GM23248 (cell line): ENCODE results near the gene WIPF2. TPM values are rescaled to one million over a fixed set of nuclear protein-coding genes. Genes with fewer than 3 reads are reported as not detected.

Source experiments
- DNase-seq: peaks from one replicate; pipeline ENCODE4 v3.0.0-alpha.2; 2015
- H2AFZ ChIP-seq: fragments of 200-600 bp; sonication (generic); 2 replicates; pipeline ENCODE4 v1.6.1; 2016; ENCODE audit warnings: antibody characterized with exemption
- H3F3A ChIP-seq: fragments of 200-600 bp; sonication (generic); 2 replicates; pipeline ENCODE4 v1.6.1; 2016; ENCODE audit warnings: mild to moderate bottlenecking, antibody characterized with exemption, mixed run types; ENCODE audit not compliant: insufficient read depth
- H3K27ac ChIP-seq: fragments of 200-600 bp; sonication (generic); 2 replicates; pipeline ENCODE4 v1.5.1; 2016; ENCODE audit warnings: mild to moderate bottlenecking
- H3K27me3 ChIP-seq: fragments of 200-600 bp; sonication (generic); replicated peaks from 2 replicates; pipeline ENCODE4 v1.6.1; 2016; ENCODE audit warnings: mild to moderate bottlenecking; ENCODE audit not compliant: insufficient read depth
- H3K36me3 ChIP-seq: fragments of 200-600 bp; sonication (generic); 2 replicates; pipeline ENCODE4 v1.6.1; 2016; ENCODE audit warnings: low read depth, mild to moderate bottlenecking
- H3K4me1 ChIP-seq: fragments of 200-600 bp; sonication (generic); 2 replicates; pipeline ENCODE4 v1.6.1; 2016; ENCODE audit warnings: mild to moderate bottlenecking; ENCODE audit not compliant: insufficient read depth
- H3K4me2 ChIP-seq: fragments of 200-600 bp; sonication (generic); one replicate; pipeline ENCODE4 v1.6.1; 2016; ENCODE audit warnings: mild to moderate bottlenecking; ENCODE audit not compliant: unreplicated experiment
- H3K4me3 ChIP-seq: fragments of 200-600 bp; sonication (generic); 2 replicates; pipeline ENCODE4 v1.5.1; 2016; ENCODE audit warnings: mild to moderate bottlenecking
- H3K79me2 ChIP-seq: fragments of 200-600 bp; sonication (generic); 2 replicates; pipeline ENCODE4 v1.6.1; 2016; ENCODE audit warnings: mild to moderate bottlenecking; ENCODE audit not compliant: insufficient read depth
- H3K9ac ChIP-seq: fragments of 200-600 bp; sonication (generic); 2 replicates; pipeline ENCODE4 v1.6.1; 2016; ENCODE audit warnings: mild to moderate bottlenecking
- H3K9me2 ChIP-seq: fragments of 200-600 bp; sonication (generic); 2 replicates; pipeline ENCODE4 v1.6.1; 2016; ENCODE audit warnings: mixed run types, mild to moderate bottlenecking, moderate library complexity; ENCODE audit not compliant: insufficient read depth
- H3K9me3 ChIP-seq: fragments of 200-600 bp; sonication (generic); one replicate; pipeline ENCODE4 v1.6.1; 2017; ENCODE audit warnings: low read depth
- H4K20me1 ChIP-seq: fragments of 200-600 bp; sonication (generic); 2 replicates; pipeline ENCODE4 v1.6.0; 2016; ENCODE audit not compliant: insufficient read depth
- EZH2 ChIP-seq: fragments of 200-600 bp; sonication (generic); IDR thresholded peaks from 2 replicates; pipeline ENCODE4 v1.6.1; 2018; ENCODE audit warnings: antibody characterized with exemption, mild to moderate bottlenecking; ENCODE audit not compliant: insufficient read depth, poor library complexity, severe bottlenecking
- EZH2phosphoT487 ChIP-seq: fragments of 200-600 bp; sonication (generic); IDR thresholded peaks from 2 replicates; pipeline ENCODE4 v1.6.1; 2018; ENCODE audit warnings: antibody characterized with exemption, moderate library complexity, mild to moderate bottlenecking, low read depth; ENCODE audit not compliant: insufficient read depth
- WGBS, 2 experiments: methylation state at CpG; one replicate each; pipeline ENCODE4 v1.1.6; 2015 to 2017; ENCODE audit warnings: low lambda C conversion rate in 2 of 2, low coverage in 1 of 2; ENCODE audit errors: missing lambda C conversion rate in 2 of 2; 5-methylcytosine and 5-hydroxymethylcytosine counted together
- in situ Hi-C: fragments of 300-500 bp; cut with MboI; formaldehyde crosslinking; loops from 2 replicates; pipeline ENCODE4 v1.15.0; 2020
- polyA plus RNA-seq: library from polyadenylated mRNA; unstranded; fragments of >200 nt; fragmentation: Nextera tagmentation; extraction: Ambion mirVana; gene quantifications from 2 replicates; pipeline ENCODE4 v1.2.1, GENCODE V29; 2016
- total RNA-seq: library from RNA; depleted of rRNA; stranded (reverse); fragments of >200 nt; shearing (Covaris generic); gene quantifications from 2 replicates; pipeline ENCODE4 v1.2.3, GENCODE V29; 2014

The WIPF2 gene
- total and polyA plus RNA-seq, 2 experiments from 2014 or later = 5.9 to 20.5 TPM

DNA sequence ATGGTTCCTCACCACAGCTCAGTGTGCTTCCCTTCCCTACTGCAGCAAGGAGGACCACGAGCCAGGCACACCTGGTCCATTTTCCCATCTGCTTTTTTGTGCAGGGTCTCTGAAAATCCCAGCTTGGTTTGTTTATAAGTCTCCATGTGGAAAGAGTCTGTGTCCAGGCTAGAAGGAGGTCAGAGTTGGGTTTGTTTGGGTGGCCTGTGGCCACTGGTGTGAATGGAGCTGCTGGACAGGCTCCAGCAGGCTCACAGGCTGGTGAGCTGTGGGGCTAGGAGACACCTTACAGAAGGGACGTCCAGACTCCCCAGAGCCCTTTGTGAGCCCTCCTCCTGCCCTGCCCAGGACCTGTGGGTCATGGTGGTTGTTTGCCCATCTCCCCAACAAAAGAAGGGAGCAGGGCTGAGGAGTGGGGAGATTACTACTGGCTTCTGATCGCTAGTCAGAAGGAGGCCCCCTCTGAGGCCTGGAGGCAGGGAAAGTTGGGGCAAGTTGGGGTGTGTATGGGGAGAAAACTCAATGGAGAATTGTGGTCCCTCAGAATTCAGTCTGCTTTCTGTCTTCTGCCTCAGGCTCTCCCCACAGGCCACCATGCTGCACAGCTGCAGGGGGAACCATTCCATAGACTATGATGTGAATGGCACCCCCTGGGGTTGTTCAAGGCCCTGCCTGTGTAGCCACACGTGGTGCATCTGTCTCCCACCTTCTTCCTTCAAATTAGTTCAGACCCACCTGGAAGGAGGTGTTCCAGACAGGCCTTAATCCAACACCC is 94.0 kb downstream of the WIPF2 start:
- 58 to 67% methylated on average over 4 of the region's 4 CpGs for WGBS, 2 experiments
- no peaks in the 10 kb centered on the region for H3K9me2 ChIP-seq
- no peaks in the 10 kb centered on the region for H3K27me3 ChIP-seq
- H2AFZ ChIP-seq = no peak overlapping the region
- no peaks in the 10 kb centered on the region for H3K36me3 ChIP-seq
- no peak for DNase-seq
- no peaks in the 10 kb centered on the region for H4K20me1 ChIP-seq
- no peak overlapping the region for H3K27ac ChIP-seq
- no peaks in the 10 kb centered on the region for H3K9me3 ChIP-seq
- peaks cover under 1% of the 10 kb centered on the region; the same call in 1 of the 2 replicates for H3K79me2 ChIP-seq
- in situ Hi-C loops = no loop called here
- H3F3A ChIP-seq = peaks cover 17% of the 10 kb centered on the region
- peaks cover 68% of the 10 kb centered on the region for H3K4me1 ChIP-seq
- H3K9ac ChIP-seq = no peak overlapping the region
- TF ChIP-seq EZH2phosphoT487 = no peak
- TF ChIP-seq EZH2 = no peak
- H3K4me2 ChIP-seq = no peak overlapping the region
- H3K4me3 ChIP-seq = no peak overlapping the region

DNA sequence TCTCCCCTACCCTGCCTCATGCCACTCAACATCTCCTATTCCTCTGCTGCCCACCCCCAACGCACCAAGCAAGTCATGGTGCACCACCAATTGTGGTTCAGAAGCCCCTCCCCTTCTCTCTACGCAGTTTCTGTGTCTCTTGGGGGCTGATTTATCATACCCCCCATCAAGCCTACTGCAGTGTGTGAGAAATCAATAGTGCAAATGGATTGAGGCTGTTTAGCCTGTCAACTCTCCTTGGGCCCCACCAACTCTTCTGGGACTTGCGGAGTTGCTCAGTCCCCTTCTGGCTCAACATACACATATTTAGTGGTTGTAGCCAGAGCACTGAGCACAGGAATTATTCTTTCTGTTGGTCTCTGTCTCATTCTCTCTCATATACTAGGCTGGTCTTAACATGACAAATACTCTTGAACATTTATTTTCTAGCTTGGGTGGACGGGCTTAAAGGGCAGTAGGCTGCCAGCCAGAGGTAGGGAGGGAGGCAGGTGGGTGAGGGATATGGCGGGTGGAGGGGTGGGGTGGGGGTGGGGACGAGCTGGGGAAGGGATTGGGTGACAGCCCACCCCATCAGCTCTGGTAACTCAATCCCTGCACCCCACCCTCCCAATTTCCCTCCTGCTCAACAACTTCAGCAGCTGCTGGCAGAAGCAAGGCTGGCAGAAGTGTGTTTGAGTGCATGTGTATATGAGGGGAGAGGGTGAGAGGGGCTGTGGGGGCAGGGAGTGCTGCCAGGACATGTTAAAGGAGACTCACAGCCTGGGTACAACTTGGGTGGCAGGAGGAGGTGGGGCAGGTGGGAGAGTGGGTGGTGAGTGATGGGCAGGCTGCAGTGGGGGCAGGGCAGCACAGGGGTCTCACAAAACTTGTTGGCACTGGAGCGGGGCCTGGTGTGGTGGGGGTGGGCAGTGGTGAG is 94.8 kb downstream of the WIPF2 start:
- in situ Hi-C loops = no loop called here
- Histone ChIP-seq H4K20me1 (no peaks in the 10 kb centered on the region), H3K79me2 (peaks cover 9% of the 10 kb centered on the region), H3K4me2 (peak overlapping the region; percentile 64), H3K27ac (peak overlapping the region; percentile 31), H3K9ac (no peak overlapping the region), H3F3A (peaks cover 12% of the 10 kb centered on the region), H2AFZ (no peak overlapping the region), H3K36me3 (no peaks in the 10 kb centered on the region), H3K4me1 (peaks cover 60% of the 10 kb centered on the region), H3K27me3 (no peaks in the 10 kb centered on the region), H3K4me3 (no peak overlapping the region), H3K9me2 (no peaks in the 10 kb centered on the region), H3K9me3 (no peaks in the 10 kb centered on the region)
- 66 to 82% methylated on average over 4 to 7 of the region's 7 CpGs for WGBS, 2 experiments
- DNase-seq = peak; percentile 39
- TF ChIP-seq EZH2 (no peak), EZH2phosphoT487 (no peak)

DNA sequence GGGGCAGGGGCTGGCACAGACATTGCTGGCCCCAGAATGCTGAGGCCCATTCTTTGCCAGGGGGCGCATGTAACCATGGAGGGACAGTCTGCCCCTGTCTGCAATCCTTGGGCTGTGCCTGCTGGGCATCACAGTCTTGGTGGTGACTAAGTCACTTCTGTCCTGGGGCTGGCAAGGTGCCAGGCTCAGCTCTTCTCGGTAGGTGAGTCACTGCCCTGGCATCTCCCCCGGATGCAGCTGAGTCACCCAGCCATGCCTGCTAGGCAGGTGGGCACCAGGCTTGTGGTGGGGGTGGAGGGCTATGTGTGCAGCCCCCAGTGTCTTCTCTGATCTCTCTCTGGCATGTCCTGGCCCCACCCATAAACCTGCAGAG is 95.5 kb downstream of the WIPF2 start:
- no peaks in the 10 kb centered on the region for H3K9me2 ChIP-seq
- no peak overlapping the region for H2AFZ ChIP-seq
- peaks cover 54% of the 10 kb centered on the region for H3K4me1 ChIP-seq
- peak; percentile 98 for DNase-seq
- H3K4me2 ChIP-seq = peak overlapping the region; percentile 64
- 0% methylated on average over 2 to 3 of the region's 3 CpGs for WGBS, 2 experiments
- H3K4me3 ChIP-seq = no peak overlapping the region
- H3K9ac ChIP-seq = no peak overlapping the region
- no peaks in the 10 kb centered on the region for H3K36me3 ChIP-seq
- peak overlapping the region; percentile 31 for H3K27ac ChIP-seq
- H3F3A ChIP-seq = peaks cover 12% of the 10 kb centered on the region
- H3K9me3 ChIP-seq = no peaks in the 10 kb centered on the region
- H3K27me3 ChIP-seq = no peaks in the 10 kb centered on the region
- H3K79me2 ChIP-seq = peaks cover 15% of the 10 kb centered on the region
- TF ChIP-seq EZH2phosphoT487 (no peak), EZH2 (no peak)
- in situ Hi-C loops = no loop called here
- H4K20me1 ChIP-seq = no peaks in the 10 kb centered on the region

GRCh38 chr17:40315206-40315605 is 96.1 kb downstream of the WIPF2 start:
- peaks cover 22% of the 10 kb centered on the region for H3K79me2 ChIP-seq
- no peak overlapping the region for H2AFZ ChIP-seq
- peaks cover 12% of the 10 kb centered on the region for H3F3A ChIP-seq
- TF ChIP-seq EZH2 (no peak), EZH2phosphoT487 (no peak)
- H3K4me3 ChIP-seq = no peak overlapping the region
- H3K4me1 ChIP-seq = peaks cover 59% of the 10 kb centered on the region
- no peaks in the 10 kb centered on the region for H3K27me3 ChIP-seq
- H3K9me2 ChIP-seq = no peaks in the 10 kb centered on the region
- H3K4me2 ChIP-seq = no peak overlapping the region
- in situ Hi-C loops = no loop called here
- no peaks in the 10 kb centered on the region for H3K9me3 ChIP-seq
- no peaks in the 10 kb centered on the region for H4K20me1 ChIP-seq
- no peak for DNase-seq
- WGBS, 2 experiments = 63 to 71% methylated on average over 3 of the region's 3 CpGs
- H3K36me3 ChIP-seq = no peaks in the 10 kb centered on the region
- H3K27ac ChIP-seq = no peak overlapping the region
- H3K9ac ChIP-seq = no peak overlapping the region
